ENCODE measurements around the gene ZBTB34. TPM values are rescaled to one million over a fixed set of nuclear protein-coding genes. Genes with fewer than 3 reads are reported as not detected.

The ZBTB34 gene
- total and polyA plus RNA-seq, 8 donors = 9.9 to 25.3 (median 23.9) TPM

DNA sequence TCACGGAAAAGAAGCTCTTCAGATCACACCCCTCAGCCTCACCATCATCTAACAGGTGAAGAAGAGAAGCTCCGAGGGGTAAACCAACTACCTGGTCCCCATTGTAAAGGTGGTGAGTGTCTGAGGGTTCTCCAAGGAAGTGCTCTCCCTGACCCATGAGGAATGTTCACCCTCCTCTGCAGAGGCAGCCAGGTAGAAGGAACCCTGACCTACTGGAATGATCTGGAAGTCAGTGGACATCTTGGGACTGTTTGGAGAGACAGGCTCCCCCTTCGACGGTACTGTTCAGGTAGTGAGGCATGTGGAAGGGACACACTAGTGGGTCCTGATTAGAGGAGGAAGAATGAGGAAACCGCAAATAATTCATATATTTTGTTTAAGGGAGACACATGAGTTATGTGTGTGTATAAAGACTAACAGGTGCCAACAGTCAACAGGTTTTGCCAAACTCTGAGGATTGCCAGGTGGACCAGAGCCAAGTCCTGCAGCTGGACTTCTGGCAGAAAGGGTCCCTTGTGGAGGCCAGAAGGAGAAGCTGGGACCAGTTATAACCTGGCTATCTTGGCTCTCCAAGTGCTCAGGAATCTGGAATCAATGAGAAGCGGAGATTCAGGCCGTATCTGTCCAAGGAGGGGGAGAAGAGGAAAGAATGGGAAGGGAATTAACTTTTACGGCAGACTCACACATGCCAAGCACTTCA, 3.0 kb upstream of the ZBTB34 start:
- Histone ChIP-seq H3K9me3 (no peaks in the 10 kb centered on the region), H3K36me3 (no peaks in the 10 kb centered on the region), H3K27ac (no peak overlapping the region), H3K4me3 (no peak overlapping the region), H3K4me1 (peaks cover 12 to 23% of the 10 kb centered on the region in 2 donors), H3K27me3 (peaks cover 0 to 12% of the 10 kb centered on the region in 2 donors)
- intact Hi-C loops (cut with DNase I) = no loop called here
- ATAC-seq = no peak
- no peak for DNase-seq
- TF ChIP-seq CTCF (IDR thresholded peaks at IDR 0.05) = no peak

GRCh38 chr9:126859111-126859510, 1.3 kb upstream of the ZBTB34 start:
- H3K9me3 ChIP-seq = no peaks in the 10 kb centered on the region
- TF ChIP-seq CTCF (IDR thresholded peaks at IDR 0.05) = no peak
- intact Hi-C loops (cut with DNase I) = no loop called here

GRCh38 chr9:126860757-126861466, 473 bp downstream of the ZBTB34 start:
- peak overlapping the region; percentile 94 for H3K4me3 ChIP-seq
- peaks cover 0 to 21% of the 10 kb centered on the region in 2 donors for H3K36me3 ChIP-seq
- H3K27me3 ChIP-seq = no peaks in the 10 kb centered on the region
- peak overlapping the region; percentile 84 to 93 for H3K27ac ChIP-seq
- intact Hi-C loops (cut with DNase I) = no loop called here
- DNase-seq (peak in 2 of 4 donors; percentile 56 to 87), ATAC-seq (peak; percentile 58)
- peaks cover 25 to 44% of the 10 kb centered on the region in 2 donors for H3K4me1 ChIP-seq
- no peak for TF ChIP-seq CTCF (IDR thresholded peaks at IDR 0.05)
- no peaks in the 10 kb centered on the region for H3K9me3 ChIP-seq

More at GRCh38 chr9:126859111-126859510, 1.3 kb upstream of the ZBTB34 start:
- DNase-seq = no peak
- no peak overlapping the region for H3K4me3 ChIP-seq
- no peak overlapping the region for H3K27ac ChIP-seq
- peaks cover 0 to 4% of the 10 kb centered on the region in 2 donors for H3K36me3 ChIP-seq
- ATAC-seq = no peak
- no peaks in the 10 kb centered on the region for H3K27me3 ChIP-seq
- H3K4me1 ChIP-seq = peaks cover 20 to 40% of the 10 kb centered on the region in 2 donors

- peaks cover 25 to 48% of the 10 kb centered on the region in 2 donors for H3K4me1 ChIP-seq
- intact Hi-C loops (cut with DNase I) = no loop called here
- ATAC-seq (peak; percentile 1), DNase-seq (peak in 2 of 4 donors; percentile 44 to 68)
- H3K36me3 ChIP-seq = peaks cover 0 to 26% of the 10 kb centered on the region in 2 donors
- H3K4me3 ChIP-seq = peak overlapping the region; percentile 94
- peak overlapping the region; percentile 84 to 93 for H3K27ac ChIP-seq
- no peaks in the 10 kb centered on the region for H3K9me3 ChIP-seq
- no peaks in the 10 kb centered on the region for H3K27me3 ChIP-seq
- TF ChIP-seq CTCF (IDR thresholded peaks at IDR 0.05) = no peak
These were observed 1.3 kb downstream of the ZBTB34 start for GRCh38 chr9:126861707-126862103.

DNA sequence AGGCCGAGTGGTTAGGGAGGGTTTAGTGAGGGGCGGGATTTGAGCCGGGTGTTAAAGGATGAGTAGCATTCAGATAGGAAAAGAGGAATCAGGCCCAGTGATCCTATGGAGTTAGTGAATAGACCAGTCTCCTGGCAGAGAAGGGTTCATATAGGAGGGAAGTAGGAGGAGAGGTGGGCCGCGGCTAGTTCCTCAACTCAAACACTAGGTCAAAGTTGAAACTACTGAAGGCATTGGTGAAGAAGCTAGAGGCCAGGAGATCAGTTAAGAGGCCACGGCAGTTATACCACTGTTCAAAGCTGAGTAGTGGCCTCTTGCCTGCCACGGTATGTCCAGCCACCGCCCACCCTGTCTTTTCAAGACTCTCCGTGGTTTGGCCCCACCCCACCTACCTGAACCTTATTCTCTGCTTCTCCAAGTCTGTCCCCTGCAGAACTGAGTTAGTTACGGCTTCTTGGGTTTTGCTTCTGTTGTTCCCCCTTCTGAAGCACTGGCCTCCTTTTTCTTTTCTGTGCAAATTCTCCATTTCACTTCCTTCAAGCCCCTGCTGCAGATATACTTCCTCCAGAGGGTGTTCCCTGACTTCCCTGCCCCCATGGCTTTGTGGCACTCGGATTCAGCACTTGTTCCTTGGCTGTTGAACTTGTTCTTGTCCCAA, 1.8 kb downstream of the ZBTB34 start:
- ATAC-seq = peak; percentile 51
- intact Hi-C loops (cut with DNase I) = no loop called here
- H3K4me1 ChIP-seq = peaks cover 25 to 48% of the 10 kb centered on the region in 2 donors
- H3K4me3 ChIP-seq = peak overlapping the region; percentile 94
- peaks cover 0 to 26% of the 10 kb centered on the region in 2 donors for H3K36me3 ChIP-seq
- H3K27me3 ChIP-seq = no peaks in the 10 kb centered on the region
- no peak for TF ChIP-seq CTCF (IDR thresholded peaks at IDR 0.05)
- no peaks in the 10 kb centered on the region for H3K9me3 ChIP-seq
- H3K27ac ChIP-seq = peak overlapping the region; percentile 84 to 93
- peak in 1 of 4 donors; percentile 65 for DNase-seq

Data from left lung (tissue), 10 donors.